HepG2 (cell line): ENCODE results near the gene ITPR1.

Experiments used
- ELF4 ChIP-seq: sonication (generic); formaldehyde crosslinking; IDR thresholded peaks from 2 replicates; pipeline ENCODE4 v1.5.0; 2020; ENCODE audit warnings: missing genetic modification reagents, mild to moderate bottlenecking, moderate library complexity, borderline replicate concordance
- GLI4 ChIP-seq: sonication (generic); formaldehyde crosslinking; IDR thresholded peaks from 2 replicates; pipeline ENCODE4 v1.5.1; 2020; ENCODE audit warnings: missing genetic modification reagents, mild to moderate bottlenecking, moderate library complexity, borderline replicate concordance
- HMG20A ChIP-seq: IDR thresholded peaks from 2 replicates; pipeline ENCODE4 v1.6.1; 2016; ENCODE audit warnings: borderline replicate concordance
- HNF4G ChIP-seq, 2 experiments: sonication (generic) in 1 of 2; formaldehyde crosslinking in 1 of 2; IDR thresholded peaks; 2 replicates each; pipeline versions ENCODE4 v1.4.0 to v1.6.1; 2011 to 2020; ENCODE audit warnings: borderline replicate concordance in 2 of 2, low read depth in 2 of 2, mild to moderate bottlenecking in 2 of 2, low read length in 1 of 2, missing genetic modification reagents in 1 of 2, moderate library complexity in 1 of 2
- MIXL1 ChIP-seq: IDR thresholded peaks from 2 replicates; pipeline ENCODE4 v1.6.1; 2016
- SMAD9 ChIP-seq: sonication (generic); formaldehyde crosslinking; IDR thresholded peaks from 2 replicates; pipeline ENCODE4 v1.5.1; 2020; ENCODE audit warnings: mild to moderate bottlenecking, missing genetic modification reagents

DNA sequence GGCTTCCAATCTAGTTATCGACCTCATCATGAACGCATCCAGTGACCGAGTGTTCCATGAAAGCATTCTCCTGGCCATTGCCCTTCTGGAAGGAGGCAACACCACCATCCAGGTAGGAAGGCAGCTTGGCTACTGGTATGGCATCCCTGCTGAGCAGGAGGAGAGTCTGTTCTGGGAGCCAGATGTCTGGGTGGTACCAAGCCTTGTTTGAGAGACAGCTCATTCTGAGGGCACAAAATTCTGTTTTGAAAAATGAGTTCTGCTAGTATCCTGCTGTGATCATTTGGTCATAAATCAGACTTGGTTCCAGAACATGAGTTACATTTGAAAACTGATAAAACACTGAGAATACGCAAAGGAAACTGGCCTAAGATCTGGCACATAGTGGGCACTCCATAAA is 242.1 kb downstream of the ITPR1 start:
- TF ChIP-seq MIXL1 (no peak), SMAD9 (CRISPR knock-in tag) (no peak), HMG20A (CRISPR knock-in tag) (no peak), ELF4 (CRISPR knock-in tag) (no peak), GLI4 (CRISPR knock-in tag) (no peak), HNF4G (IDR thresholded peaks at IDR 0.05; ENCODE audit: borderline replicate concordance, low read depth, low read length) (no peak), HNF4G (CRISPR knock-in tag; IDR thresholded peaks at IDR 0.05; ENCODE audit: borderline replicate concordance, low read depth) (no peak)
